Fibroblast of pulmonary artery (primary cell): ENCODE data around the gene CMTM1.

Source experiments
- DNase-seq: peaks from one replicate; pipeline ENCODE4 v3.0.0-alpha.2; 2010; ENCODE audit warnings: low read depth
- H3K4me3 ChIP-seq: replicated peaks from 2 replicates; pipeline ENCODE4 v1.5.1; 2011; ENCODE audit warnings: low read depth, mild to moderate bottlenecking, control low read depth, low read length, moderate library complexity
- TF ChIP-seq, protein P1 (sequence below): IDR thresholded peaks from 2 replicates; pipeline ENCODE4 v1.5.1; 2011; ENCODE audit warnings: mild to moderate bottlenecking, control low read depth, low read length, inconsistent platforms; ENCODE audit errors: missing control alignments

CMTM1 gene

DNA sequence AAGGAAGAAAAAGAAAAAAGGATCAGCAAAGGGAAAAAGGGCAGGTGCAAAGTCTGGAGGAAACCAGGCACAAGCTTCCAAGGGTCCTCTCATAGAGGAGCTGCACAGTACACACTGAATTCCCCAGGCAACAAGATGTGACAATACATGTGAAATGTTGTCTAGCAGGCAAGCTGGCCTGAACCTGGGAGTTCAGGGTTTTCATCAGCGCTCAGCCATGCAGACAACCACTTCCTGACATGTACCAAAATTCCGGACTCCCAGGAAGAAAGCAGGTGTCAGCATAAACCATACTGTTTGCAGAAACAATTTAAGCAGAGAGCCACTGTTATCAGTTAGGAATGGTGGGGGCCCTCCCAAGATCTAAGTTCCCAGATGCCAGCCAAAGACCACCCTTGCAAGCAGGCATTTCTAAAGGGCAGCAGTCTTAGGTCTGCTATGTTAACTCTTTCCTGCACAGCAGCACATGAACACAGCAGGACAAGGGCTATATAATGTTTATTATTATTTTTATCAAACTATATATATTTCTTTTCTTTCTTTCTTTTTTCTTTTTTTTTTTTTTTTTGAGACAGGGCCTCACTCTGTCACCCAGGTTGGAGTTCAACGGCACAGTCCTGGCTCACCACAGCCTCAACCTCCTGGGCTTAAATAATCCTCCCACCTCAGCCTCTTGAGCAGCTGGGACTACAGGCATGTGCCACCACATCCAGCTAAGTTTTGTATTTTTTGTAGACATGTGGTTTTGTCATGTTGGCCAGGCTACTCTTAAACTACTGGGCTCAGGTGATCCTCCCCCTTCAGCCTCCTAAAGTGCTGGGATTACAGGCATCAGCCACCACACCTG, 26.4 kb upstream of the CMTM1 start:
- TF ChIP-seq, protein P1, sequence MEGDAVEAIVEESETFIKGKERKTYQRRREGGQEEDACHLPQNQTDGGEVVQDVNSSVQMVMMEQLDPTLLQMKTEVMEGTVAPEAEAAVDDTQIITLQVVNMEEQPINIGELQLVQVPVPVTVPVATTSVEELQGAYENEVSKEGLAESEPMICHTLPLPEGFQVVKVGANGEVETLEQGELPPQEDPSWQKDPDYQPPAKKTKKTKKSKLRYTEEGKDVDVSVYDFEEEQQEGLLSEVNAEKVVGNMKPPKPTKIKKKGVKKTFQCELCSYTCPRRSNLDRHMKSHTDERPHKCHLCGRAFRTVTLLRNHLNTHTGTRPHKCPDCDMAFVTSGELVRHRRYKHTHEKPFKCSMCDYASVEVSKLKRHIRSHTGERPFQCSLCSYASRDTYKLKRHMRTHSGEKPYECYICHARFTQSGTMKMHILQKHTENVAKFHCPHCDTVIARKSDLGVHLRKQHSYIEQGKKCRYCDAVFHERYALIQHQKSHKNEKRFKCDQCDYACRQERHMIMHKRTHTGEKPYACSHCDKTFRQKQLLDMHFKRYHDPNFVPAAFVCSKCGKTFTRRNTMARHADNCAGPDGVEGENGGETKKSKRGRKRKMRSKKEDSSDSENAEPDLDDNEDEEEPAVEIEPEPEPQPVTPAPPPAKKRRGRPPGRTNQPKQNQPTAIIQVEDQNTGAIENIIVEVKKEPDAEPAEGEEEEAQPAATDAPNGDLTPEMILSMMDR: no peak
- no peak overlapping the region for H3K4me3 ChIP-seq
- DNase-seq: no peak

DNA sequence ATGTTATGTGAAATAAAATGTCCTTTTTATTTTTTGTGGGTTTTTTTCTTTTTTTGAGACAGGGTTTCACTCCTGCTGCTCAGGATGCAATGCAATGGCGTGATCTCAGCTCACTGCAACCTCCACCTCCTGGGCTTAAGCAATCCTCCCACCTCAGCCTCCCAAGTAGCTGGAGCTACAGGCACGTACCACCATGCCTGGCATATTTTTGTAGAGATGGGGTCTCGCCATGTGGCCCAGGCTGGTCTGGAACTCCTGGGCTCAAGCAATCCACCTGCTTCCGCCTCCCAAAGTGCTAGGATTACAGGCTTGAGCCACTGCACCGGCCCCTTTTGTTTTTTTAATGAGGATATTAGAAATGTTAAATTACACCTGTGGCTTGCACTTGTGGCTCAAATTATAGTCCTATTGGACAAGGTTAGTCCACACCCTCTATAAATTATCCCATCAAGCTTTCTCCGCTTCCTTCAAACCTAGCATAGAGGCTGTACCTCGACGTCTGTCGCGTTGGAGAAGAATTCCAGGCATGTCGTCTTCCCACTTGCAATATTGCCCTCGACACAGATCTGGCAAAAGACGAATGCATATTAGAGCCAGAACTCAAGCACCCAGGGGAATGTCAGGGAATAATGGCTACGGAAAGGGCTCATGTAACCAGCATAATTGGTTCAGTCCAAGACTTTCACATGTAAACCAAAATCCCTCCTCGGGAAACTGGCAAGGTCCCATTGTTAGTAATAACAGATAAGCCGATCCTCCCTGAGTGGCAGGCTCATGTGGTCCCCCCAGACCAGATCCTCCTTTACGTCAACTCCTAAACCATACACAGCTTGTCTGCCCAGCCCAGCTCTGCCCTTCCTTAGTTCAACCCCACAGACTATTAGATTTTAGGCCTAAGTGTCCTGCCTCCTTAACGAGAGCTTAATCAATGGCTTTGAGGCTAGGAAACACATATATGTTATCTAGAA, 24.6 kb upstream of the CMTM1 start:
- H3K4me3 ChIP-seq: no peak overlapping the region
- no peak for DNase-seq
- TF ChIP-seq, protein P1: no peak

DNA sequence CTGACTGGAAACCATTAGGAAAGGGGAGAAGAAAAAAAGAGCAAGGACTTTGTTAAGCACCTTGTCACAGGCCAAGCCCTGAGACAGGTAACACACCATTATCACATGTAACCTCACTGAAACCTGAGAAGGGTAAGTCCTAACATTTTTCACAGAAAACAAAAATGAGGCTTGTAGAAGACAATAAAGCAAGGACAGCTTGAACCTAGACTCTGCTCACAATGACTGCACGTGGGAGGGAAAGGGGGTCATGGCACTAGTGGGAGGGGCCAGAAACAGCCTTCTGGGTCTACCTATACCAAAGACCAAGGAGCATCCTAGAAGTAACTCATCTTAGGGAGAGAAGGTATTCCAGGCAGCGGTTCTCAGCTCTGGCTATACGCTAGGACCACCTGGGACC, 23.8 kb upstream of the CMTM1 start:
- no peak overlapping the region for H3K4me3 ChIP-seq
- DNase-seq: no peak
- TF ChIP-seq, protein P1: no peak

DNA sequence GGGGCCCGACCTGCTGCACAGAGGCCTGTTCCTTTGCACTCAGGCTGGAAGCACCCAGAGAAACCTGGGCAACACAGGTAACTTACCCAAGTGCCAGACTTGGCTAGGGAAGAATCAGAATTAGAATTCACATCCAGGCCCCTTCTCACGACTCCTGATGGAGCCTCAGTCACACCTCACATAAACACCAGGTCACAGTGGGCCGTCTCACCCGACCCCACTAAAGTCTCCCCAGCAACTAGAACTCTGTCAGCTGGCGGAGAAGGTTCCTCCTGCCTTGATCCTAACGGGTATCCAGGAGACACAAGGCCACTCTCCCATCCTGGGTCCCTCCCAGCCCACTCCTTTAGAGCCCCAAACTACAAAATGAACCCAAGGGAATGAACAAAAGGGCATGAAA, 22.7 kb upstream of the CMTM1 start:
- H3K4me3 ChIP-seq: no peak overlapping the region
- TF ChIP-seq, protein P1: no peak
- DNase-seq: no peak

DNA sequence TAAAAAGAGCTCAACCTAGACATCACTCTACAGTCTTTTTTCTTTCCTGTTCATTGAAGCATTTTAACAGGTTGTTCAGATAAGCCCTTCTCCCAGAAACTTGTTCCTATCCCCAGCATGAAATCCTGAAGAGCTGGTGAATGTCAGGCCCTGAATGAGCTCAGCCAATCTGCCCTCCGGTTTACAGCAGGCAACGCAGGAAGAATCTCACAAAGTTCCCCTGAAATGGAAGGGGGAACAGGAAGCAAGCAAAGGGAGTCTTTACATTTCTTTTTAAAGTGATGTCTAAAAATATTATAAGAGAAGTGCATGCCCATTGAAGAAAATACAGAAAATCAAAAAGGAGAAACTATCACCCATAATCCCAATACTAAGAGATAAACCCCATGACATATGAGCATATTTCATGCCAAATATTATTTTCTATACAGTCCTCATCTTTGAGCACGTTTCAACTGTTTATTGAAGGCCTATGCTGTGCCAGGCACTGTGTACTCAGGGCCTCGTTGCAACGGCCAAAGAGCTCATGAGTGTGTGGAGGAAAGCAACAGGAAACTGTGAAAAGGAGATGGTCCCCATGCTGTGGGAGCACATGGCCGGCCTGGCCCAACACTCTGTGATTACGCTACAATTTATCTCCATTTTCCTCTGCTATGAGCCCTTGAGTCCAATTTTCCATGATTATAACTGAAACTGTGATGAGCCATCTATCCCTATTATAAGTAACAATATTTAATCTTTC, 22.1 kb upstream of the CMTM1 start:
- TF ChIP-seq, protein P1: no peak
- H3K4me3 ChIP-seq: no peak overlapping the region
- no peak for DNase-seq

DNA sequence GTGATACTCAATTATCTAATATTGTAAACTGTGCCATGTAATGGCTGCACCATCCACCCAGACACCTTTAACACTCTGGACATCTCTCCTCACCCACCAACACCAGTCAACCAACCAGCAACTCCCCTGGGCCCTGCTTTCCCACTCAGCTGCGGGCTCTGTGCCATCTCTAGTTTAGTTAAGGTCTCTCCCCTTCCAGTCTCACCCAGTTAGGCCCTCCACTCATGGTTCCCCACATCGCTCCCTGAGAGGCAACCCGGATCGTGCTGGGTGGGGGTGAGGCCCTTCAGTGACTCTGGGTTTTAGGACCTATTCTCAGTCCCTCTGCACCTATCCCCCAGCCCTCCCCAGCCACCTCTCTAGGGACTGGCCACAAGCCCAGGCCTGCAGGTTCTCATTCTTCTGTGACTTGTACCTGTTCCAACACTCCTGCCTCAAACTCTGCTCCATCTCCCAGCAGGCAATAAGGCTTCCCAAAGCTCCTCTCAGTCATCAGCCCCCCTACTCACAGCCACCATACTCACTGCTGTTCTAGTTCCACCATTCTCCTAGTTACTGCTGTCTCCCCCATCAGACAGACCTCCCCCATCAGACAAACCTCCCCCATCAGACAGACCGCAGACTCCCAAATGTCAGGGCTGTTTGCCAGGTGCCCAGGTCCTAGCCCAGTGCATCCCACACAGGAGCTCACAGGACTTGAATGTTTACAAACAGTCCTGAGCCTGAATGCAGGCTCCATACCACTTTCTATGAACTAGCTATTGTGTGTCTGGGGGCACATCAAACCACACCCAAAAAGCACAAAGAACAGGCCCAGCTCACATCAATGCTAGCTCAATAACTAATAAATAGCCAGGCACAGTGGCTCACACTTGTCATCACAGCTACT, 18.9 kb upstream of the CMTM1 start:
- TF ChIP-seq, protein P1: no peak
- no peak overlapping the region for H3K4me3 ChIP-seq
- no peak for DNase-seq
